Measurements from ENCODE around the gene PRR7. TPM values are rescaled to one million over a fixed set of nuclear protein-coding genes. Genes with fewer than 3 reads are reported as not detected.
A peak's percentile ranks its signal among the peaks of the same experiment; 100 is the strongest.

The PRR7 gene
- total and polyA plus RNA-seq, 2 experiments from 2014 or later: 10.5 to 24.8 TPM

DNA sequence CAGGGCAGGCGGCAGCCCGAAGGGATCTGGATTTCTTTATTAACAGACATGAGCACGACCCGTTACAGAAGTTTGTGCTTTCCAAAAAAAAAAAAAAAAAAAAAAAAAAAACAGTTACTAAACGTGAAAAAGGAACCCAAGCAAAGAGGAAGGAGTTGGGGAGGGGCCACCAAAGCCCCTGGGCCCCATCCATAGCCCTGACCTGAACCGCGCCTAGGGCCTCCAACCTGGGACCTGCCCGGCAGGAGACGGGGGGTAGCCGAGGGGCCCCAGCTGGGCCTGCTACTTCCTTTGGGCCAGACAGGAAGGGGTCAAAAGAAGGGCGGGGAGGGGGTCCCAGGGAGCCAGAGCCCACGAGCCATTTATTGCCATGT, 10.0 kb downstream of the PRR7 start:
- no peaks in the 10 kb centered on the region for H3K27me3 ChIP-seq (replicated peaks; ENCODE audit: insufficient read depth)
- 0 out of 2 replicates have a peak, but pooled peaks cover 13% of the 10 kb centered on the region for H4K20me1 ChIP-seq (ENCODE audit: insufficient read depth)
- WGBS, 2 experiments (ENCODE audit: low coverage in 1 of 2, low lambda C conversion rate in 2 of 2, missing lambda C conversion rate in 2 of 2): 42 to 49% methylated on average over 10 to 12 of the region's 12 CpGs
- H3F3A ChIP-seq (ENCODE audit: insufficient read depth): peaks cover 16% of the 10 kb centered on the region
- no peaks in the 10 kb centered on the region for H3K9me2 ChIP-seq (ENCODE audit: insufficient read depth)
- 0 out of 2 replicates have a peak, but pooled peaks cover 10% of the 10 kb centered on the region for H3K4me1 ChIP-seq (ENCODE audit: insufficient read depth)
- peak overlapping the region; percentile 27; the same call in 1 of the 2 replicates for H3K27ac ChIP-seq
- H3K4me3 ChIP-seq: no peak overlapping the region
- in situ Hi-C loops (cut with MboI): loop anchor here (10.0 kb wide), 1 partner anchor 62 kb away; no protein-coding TSS in a partner anchor
- no peaks in the 10 kb centered on the region for H3K9me3 ChIP-seq (ENCODE audit: low read depth)
- H3K36me3 ChIP-seq (ENCODE audit: low read depth): peaks cover 11% of the 10 kb centered on the region
- peaks cover 3% of the 10 kb centered on the region; the same call in 1 of the 2 replicates for H3K79me2 ChIP-seq (ENCODE audit: insufficient read depth)
- no peak for TF ChIP-seq EZH2phosphoT487 (IDR thresholded peaks at IDR 0.05; ENCODE audit: insufficient read depth, low read depth)
- no peak for TF ChIP-seq EZH2 (IDR thresholded peaks at IDR 0.05; ENCODE audit: insufficient read depth, poor library complexity, severe bottlenecking)
- no peak overlapping the region for H2AFZ ChIP-seq
- no peak for DNase-seq
- no peak overlapping the region for H3K4me2 ChIP-seq (ENCODE audit: unreplicated experiment)
- H3K9ac ChIP-seq: no peak overlapping the region

DNA sequence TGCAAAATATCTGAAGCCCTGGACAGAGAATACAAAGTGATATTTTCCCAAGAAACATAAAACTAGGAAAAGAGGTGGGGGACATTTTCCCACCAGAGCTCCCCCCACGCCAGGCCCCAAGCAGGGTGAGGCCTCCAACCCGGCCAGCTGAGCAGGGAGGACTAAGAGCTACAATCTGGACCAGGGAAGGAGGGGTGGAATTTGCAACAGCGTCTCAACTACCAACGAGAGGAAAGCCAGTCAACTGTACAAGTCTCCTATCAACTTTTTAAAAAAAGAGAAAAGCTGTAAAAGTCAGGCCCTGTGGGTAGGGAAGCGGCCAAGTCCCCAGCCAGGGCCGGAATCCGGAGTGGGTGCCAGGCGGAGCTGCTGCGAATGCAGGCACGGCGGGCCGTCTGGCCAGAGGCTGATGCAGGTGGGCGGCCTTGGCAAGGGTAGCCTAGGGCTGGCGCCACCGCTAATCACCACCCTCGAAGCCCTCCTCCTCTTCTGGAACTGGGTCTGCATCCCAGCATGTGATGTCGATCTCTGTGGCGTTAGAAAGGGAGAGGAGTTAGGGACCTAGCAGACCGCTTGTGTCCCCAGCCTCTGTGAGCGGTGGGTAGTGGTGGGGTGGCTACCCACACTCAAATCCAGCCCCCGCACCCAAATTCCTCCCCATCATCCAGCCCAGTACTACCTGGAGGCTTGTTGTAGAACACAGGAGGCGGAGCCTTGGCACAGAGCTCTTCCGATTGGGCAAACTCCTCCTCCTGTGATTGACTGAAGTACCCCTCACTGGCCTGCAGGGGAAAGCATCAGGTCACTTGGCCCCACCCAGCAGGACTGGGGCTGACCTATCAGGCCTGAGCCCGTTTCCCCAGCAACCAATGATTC, 10.6 kb downstream of the PRR7 start:
- Histone ChIP-seq H3K9ac (no peak overlapping the region), H3K4me1 (ENCODE audit: insufficient read depth) (0 out of 2 replicates have a peak, but pooled peaks cover 10% of the 10 kb centered on the region), H2AFZ (no peak overlapping the region), H3K79me2 (ENCODE audit: insufficient read depth) (peaks cover 8% of the 10 kb centered on the region), H3K9me3 (ENCODE audit: low read depth) (no peaks in the 10 kb centered on the region), H3K27ac (peak overlapping the region; percentile 27; the same call in 1 of the 2 replicates), H3K9me2 (ENCODE audit: insufficient read depth) (no peaks in the 10 kb centered on the region), H3F3A (ENCODE audit: insufficient read depth) (peaks cover 19% of the 10 kb centered on the region), H3K27me3 (replicated peaks; ENCODE audit: insufficient read depth) (no peaks in the 10 kb centered on the region), H3K36me3 (ENCODE audit: low read depth) (peaks cover 13% of the 10 kb centered on the region), H3K4me2 (ENCODE audit: unreplicated experiment) (no peak overlapping the region), H4K20me1 (ENCODE audit: insufficient read depth) (0 out of 2 replicates have a peak, but pooled peaks cover 13% of the 10 kb centered on the region), H3K4me3 (no peak overlapping the region)
- peak; percentile 99 for DNase-seq
- in situ Hi-C loops (cut with MboI): loop anchor here (10.0 kb wide), 1 partner anchor 62 kb away; no protein-coding TSS in a partner anchor
- 56 to 62% methylated on average over 23 to 24 of the region's 24 CpGs for WGBS, 2 experiments (ENCODE audit: low coverage in 1 of 2, low lambda C conversion rate in 2 of 2, missing lambda C conversion rate in 2 of 2)
- TF ChIP-seq EZH2 (IDR thresholded peaks at IDR 0.05; ENCODE audit: insufficient read depth, poor library complexity, severe bottlenecking) (no peak), EZH2phosphoT487 (IDR thresholded peaks at IDR 0.05; ENCODE audit: insufficient read depth, low read depth) (no peak)

DNA sequence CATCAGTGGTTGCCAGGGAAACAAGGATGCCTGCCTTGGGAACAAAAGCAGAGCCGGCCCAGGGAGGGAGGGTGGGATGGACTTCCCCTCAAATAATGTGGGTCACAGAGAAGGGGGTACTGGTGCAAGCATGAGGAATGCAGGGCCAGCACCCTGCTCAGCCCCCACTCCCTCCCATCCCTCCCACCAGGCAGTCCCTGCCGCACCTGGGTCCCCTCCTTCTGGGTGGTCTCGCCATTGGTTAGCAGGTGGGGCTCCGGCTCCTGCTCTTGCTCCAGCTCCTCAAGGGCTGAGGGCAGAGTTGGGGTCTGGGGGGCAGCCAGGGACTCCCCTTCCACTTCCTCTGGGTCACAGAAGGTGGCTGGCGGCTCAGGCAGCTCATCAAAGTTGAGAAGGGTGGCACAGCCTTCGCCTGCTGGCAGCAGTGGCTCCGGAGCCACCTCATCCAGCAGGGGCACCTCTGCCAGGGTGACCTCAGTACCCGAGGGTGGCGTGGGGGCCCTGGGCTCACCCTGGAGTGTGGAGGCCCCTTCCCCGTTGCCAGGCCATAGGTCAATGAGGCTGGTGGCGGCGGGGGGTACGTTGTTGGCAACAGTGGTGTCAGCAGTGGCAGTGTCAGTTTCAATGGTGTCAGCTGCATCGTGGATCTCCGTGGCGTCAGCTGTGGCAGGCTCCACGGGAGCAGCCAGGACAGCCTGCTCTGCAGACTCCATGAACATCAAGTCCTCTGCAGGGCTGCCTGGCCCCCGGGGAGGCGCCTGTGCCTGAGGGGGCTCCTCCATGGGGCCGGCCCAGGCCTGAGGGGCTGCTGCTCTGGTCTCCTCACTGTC, 11.5 kb downstream of the PRR7 start:
- peaks cover 27% of the 10 kb centered on the region for H3F3A ChIP-seq (ENCODE audit: insufficient read depth)
- H3K4me3 ChIP-seq: no peak overlapping the region
- H2AFZ ChIP-seq: no peak overlapping the region
- no peaks in the 10 kb centered on the region for H3K9me3 ChIP-seq (ENCODE audit: low read depth)
- peak overlapping the region; percentile 51; the same call in 1 of the 2 replicates for H3K9ac ChIP-seq
- H3K79me2 ChIP-seq (ENCODE audit: insufficient read depth): peaks cover 16% of the 10 kb centered on the region
- H4K20me1 ChIP-seq (ENCODE audit: insufficient read depth): 0 out of 2 replicates have a peak, but pooled peaks cover 13% of the 10 kb centered on the region
- no peak for DNase-seq
- no peak overlapping the region for H3K4me2 ChIP-seq (ENCODE audit: unreplicated experiment)
- in situ Hi-C loops (cut with MboI): loop anchor here (10.0 kb wide), 1 partner anchor 63 kb away; no protein-coding TSS in a partner anchor
- 81 to 85% methylated on average over 17 of the region's 20 CpGs for WGBS, 2 experiments (ENCODE audit: low coverage in 1 of 2, low lambda C conversion rate in 2 of 2, missing lambda C conversion rate in 2 of 2)
- 0 out of 2 replicates have a peak, but pooled peaks cover 10% of the 10 kb centered on the region for H3K4me1 ChIP-seq (ENCODE audit: insufficient read depth)
- peaks cover 13% of the 10 kb centered on the region for H3K36me3 ChIP-seq (ENCODE audit: low read depth)
- no peaks in the 10 kb centered on the region for H3K27me3 ChIP-seq (replicated peaks; ENCODE audit: insufficient read depth)
- no peaks in the 10 kb centered on the region for H3K9me2 ChIP-seq (ENCODE audit: insufficient read depth)
- TF ChIP-seq EZH2 (IDR thresholded peaks at IDR 0.05; ENCODE audit: insufficient read depth, poor library complexity, severe bottlenecking): no peak
- TF ChIP-seq EZH2phosphoT487 (IDR thresholded peaks at IDR 0.05; ENCODE audit: insufficient read depth, low read depth): no peak
- H3K27ac ChIP-seq: peak overlapping the region; percentile 72

DNA sequence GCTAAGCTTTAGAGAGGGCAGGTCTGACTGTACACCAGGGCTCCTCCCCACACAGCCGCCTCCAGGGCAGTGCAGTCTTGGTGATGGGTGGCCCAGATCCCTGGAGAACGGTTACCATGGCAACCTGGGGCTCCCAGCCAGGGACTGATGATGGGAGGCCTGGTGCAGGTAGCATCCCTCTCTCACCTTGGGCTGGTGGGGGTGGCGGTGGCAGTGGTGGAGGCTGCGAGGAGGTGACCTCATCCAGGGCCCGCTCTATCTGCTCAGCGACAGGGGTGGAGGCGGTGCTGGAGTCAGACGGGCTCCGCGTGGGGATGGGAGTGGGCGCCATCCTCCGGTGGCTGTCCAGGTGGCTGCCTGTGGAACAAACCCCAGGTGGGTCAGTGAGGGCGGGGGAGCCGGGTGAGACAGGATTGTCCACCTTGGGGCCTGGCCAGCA, 12.3 kb downstream of the PRR7 start:
- Histone ChIP-seq H3F3A (ENCODE audit: insufficient read depth) (peaks cover 35% of the 10 kb centered on the region), H3K4me2 (ENCODE audit: unreplicated experiment) (no peak overlapping the region), H3K9me2 (ENCODE audit: insufficient read depth) (no peaks in the 10 kb centered on the region), H3K9me3 (ENCODE audit: low read depth) (no peaks in the 10 kb centered on the region), H3K27ac (no peak overlapping the region), H3K9ac (no peak overlapping the region), H2AFZ (no peak overlapping the region), H3K36me3 (ENCODE audit: low read depth) (peaks cover 19% of the 10 kb centered on the region), H4K20me1 (ENCODE audit: insufficient read depth) (0 out of 2 replicates have a peak, but pooled peaks cover 13% of the 10 kb centered on the region), H3K4me1 (ENCODE audit: insufficient read depth) (0 out of 2 replicates have a peak, but pooled peaks cover 10% of the 10 kb centered on the region), H3K27me3 (replicated peaks; ENCODE audit: insufficient read depth) (no peaks in the 10 kb centered on the region), H3K79me2 (ENCODE audit: insufficient read depth) (peaks cover 24% of the 10 kb centered on the region), H3K4me3 (no peak overlapping the region)
- in situ Hi-C loops (cut with MboI): loop anchor here (10.0 kb wide), 1 partner anchor 64 kb away; no protein-coding TSS in a partner anchor
- DNase-seq: peak; percentile 70
- TF ChIP-seq EZH2phosphoT487 (IDR thresholded peaks at IDR 0.05; ENCODE audit: insufficient read depth, low read depth): no peak
- TF ChIP-seq EZH2 (IDR thresholded peaks at IDR 0.05; ENCODE audit: insufficient read depth, poor library complexity, severe bottlenecking): no peak
- 75 to 76% methylated on average over 10 to 14 of the region's 14 CpGs for WGBS, 2 experiments (ENCODE audit: low coverage in 1 of 2, low lambda C conversion rate in 2 of 2, missing lambda C conversion rate in 2 of 2)
